ENCODE data around the gene SEZ6L2.

DNA sequence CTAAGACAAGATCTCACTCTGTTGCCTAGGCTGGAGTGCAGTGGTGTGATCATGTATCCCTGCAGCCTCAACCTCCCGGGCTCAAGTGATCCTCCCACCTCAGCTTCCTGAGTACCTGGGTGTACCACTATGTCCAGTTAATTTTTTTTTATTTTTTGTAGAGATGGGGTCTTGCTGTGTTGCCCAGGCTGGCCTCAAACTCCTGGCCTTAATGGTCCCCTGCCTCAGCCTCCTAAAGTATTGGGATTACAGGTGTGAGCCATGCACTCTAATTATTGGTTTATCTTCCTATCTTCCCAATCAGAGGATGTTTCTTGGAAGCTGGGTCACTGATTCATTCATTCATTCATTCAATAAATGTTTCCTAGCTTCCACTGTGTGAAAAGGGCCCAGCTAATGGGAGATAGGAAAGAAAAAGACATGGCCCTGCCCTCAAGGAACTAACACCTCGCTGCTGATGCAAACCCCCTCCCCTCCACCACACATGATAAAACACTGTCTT lies 9.4 kb upstream of the SEZ6L2 start:
- TF ChIP-seq CTCF (IDR thresholded peaks at IDR 0.05; ENCODE audit: low read depth, low read length) (no peak), EZH2phosphoT487 (IDR thresholded peaks at IDR 0.05; ENCODE audit: low read depth) (no peak)
